Esophagus squamous epithelium (tissue), 5 donors: Measurements from ENCODE around the gene TOMM40. TPM values are rescaled to one million over a fixed set of nuclear protein-coding genes. Genes with fewer than 3 reads are reported as not detected.

ENCODE experiments used
- DNase-seq: peaks from one replicate; lab custom pipeline; 2025; lab: John Stamatoyannopoulos, UW
- H3K27ac ChIP-seq, 4 donors: fragments of 200-600 bp; sonication (generic); one replicate each; pipeline ENCODE4 v1.5.1; 2016 to 2019; ENCODE audit warnings: mild to moderate bottlenecking in 1 of 4
- H3K27me3 ChIP-seq, 4 donors: fragments of 200-600 bp; sonication (generic); 1 replicate in 3 of 4; 2 replicates in 1 of 4; pipeline versions ENCODE4 v1.5.1 to v1.6.0; 2017 to 2021; ENCODE audit warnings: antibody characterized with exemption in 1 of 4
- H3K36me3 ChIP-seq, 3 donors: fragments of 200-600 bp; sonication (generic); one replicate each; pipeline ENCODE4 v1.5.1; 2016 to 2019
- H3K4me1 ChIP-seq, 3 donors: fragments of 200-600 bp; sonication (generic); one replicate each; pipeline ENCODE4 v1.5.1; 2017 to 2019
- H3K4me3 ChIP-seq, 4 donors: fragments of 200-600 bp; sonication (generic); 1 replicate in 3 of 4; 2 replicates in 1 of 4; pipeline ENCODE4 v1.5.1; 2016 to 2019; ENCODE audit warnings: mild to moderate bottlenecking in 2 of 4, moderate library complexity in 1 of 4
- H3K9me3 ChIP-seq, 3 donors: fragments of 200-600 bp; sonication (generic); one replicate each; pipeline ENCODE4 v1.5.1; 2016 to 2019
- CTCF ChIP-seq, 6 experiments: fragments of 450-650 bp in 4 of 6; fragments of 200-600 bp in 2 of 6; sonication (generic) in 2 of 6; IDR thresholded peaks; one replicate each; pipeline ENCODE4 v1.5.1; 2016 to 2019; ENCODE audit warnings: antibody characterized with exemption in 6 of 6, mild to moderate bottlenecking in 4 of 6, moderate library complexity in 4 of 6
- POLR2A ChIP-seq, 4 donors: fragments of 450-650 bp; IDR thresholded peaks; one replicate each; pipeline ENCODE4 v1.6.1; 2017; ENCODE audit warnings: antibody characterized with exemption in 4 of 4, mild to moderate bottlenecking in 4 of 4, moderate library complexity in 3 of 4
- WGBS, 2 donors: methylation state at CpG; one replicate each; pipeline ENCODE4 v1.1.5; 2018; 5-methylcytosine and 5-hydroxymethylcytosine counted together
- intact Hi-C: fragments of 100-400 bp; cut with DNase I; formaldehyde crosslinking; loops from one replicate; pipeline ENCODE4 v1.15.0; 2022
- total RNA-seq, 4 donors: library from RNA; depleted of rRNA; stranded (reverse); fragments of >200 nt; gene quantifications; one replicate each; pipeline ENCODE4 v1.1.0, GENCODE V29; 2016
- donor health status: DM: yes; HTN: yes; CAD: no.

TOMM40 gene
- total RNA-seq, 4 donors from 2014 or later, result 64.7 to 142 (median 79.0) TPM

- intact Hi-C loops, result no loop called here
- no peak for TF ChIP-seq POLR2A (IDR thresholded peaks at IDR 0.05)
- no peak for TF ChIP-seq CTCF (IDR thresholded peaks at IDR 0.05)
- Histone ChIP-seq H3K27me3 (no peaks in the 10 kb centered on the region), H3K9me3 (no peaks in the 10 kb centered on the region), H3K4me3 (no peak overlapping the region), H3K4me1 (peaks cover 0 to 20% (median 4%) of the 10 kb centered on the region in 3 donors), H3K27ac (no peak overlapping the region), H3K36me3 (peaks cover 0 to 73% (median 8%) of the 10 kb centered on the region in 3 donors)
- no peak for DNase-seq
- 85 to 86% methylated on average over 2 of the region's 2 CpGs for WGBS, 2 donors
These were observed 27.1 kb upstream of the TOMM40 start for GRCh38 chr19:44863990-44864389.

GRCh38 chr19:44865196-44865767 is 25.8 kb upstream of the TOMM40 start:
- no peak for TF ChIP-seq CTCF (IDR thresholded peaks at IDR 0.05)
- intact Hi-C loops, result no loop called here
- Histone ChIP-seq H3K27me3 (no peaks in the 10 kb centered on the region), H3K4me3 (no peak overlapping the region), H3K9me3 (no peaks in the 10 kb centered on the region), H3K27ac (no peak overlapping the region), H3K4me1 (peaks cover 0 to 23% (median 4%) of the 10 kb centered on the region in 3 donors), H3K36me3 (peaks cover 0 to 62% (median 8%) of the 10 kb centered on the region in 3 donors)
- WGBS, 2 donors, result 86 to 92% methylated on average over 7 to 18 of the region's 27 CpGs
- DNase-seq, result no peak

- intact Hi-C loops, result no loop called here
- peaks cover 5 to 59% (median 8%) of the 10 kb centered on the region in 3 donors for H3K36me3 ChIP-seq
- TF ChIP-seq POLR2A (IDR thresholded peaks at IDR 0.05) (no peak), CTCF (IDR thresholded peaks at IDR 0.05) (no peak)
- H3K4me3 ChIP-seq, result no peak overlapping the region
- no peaks in the 10 kb centered on the region for H3K9me3 ChIP-seq
- DNase-seq, result no peak
- H3K4me1 ChIP-seq, result peaks cover 3 to 29% (median 4%) of the 10 kb centered on the region in 3 donors
- no peak overlapping the region for H3K27ac ChIP-seq
- no peaks in the 10 kb centered on the region for H3K27me3 ChIP-seq
- 80 to 82% methylated on average over 4 of the region's 4 CpGs for WGBS, 2 donors
These were observed 24.4 kb upstream of the TOMM40 start for GRCh38 chr19:44866664-44867063.

GRCh38 chr19:44867578-44867977 is 23.5 kb upstream of the TOMM40 start:
- Histone ChIP-seq H3K27me3 (no peaks in the 10 kb centered on the region), H3K27ac (peak overlapping the region in 2 of 4 donors; percentile 53 to 61), H3K4me3 (no peak overlapping the region), H3K9me3 (no peaks in the 10 kb centered on the region), H3K4me1 (peaks cover 3 to 29% (median 4%) of the 10 kb centered on the region in 3 donors), H3K36me3 (peaks cover 5 to 68% (median 17%) of the 10 kb centered on the region in 3 donors)
- 89 to 90% methylated on average over 12 of the region's 12 CpGs for WGBS, 2 donors
- intact Hi-C loops, result no loop called here
- DNase-seq, result no peak
- TF ChIP-seq CTCF (IDR thresholded peaks at IDR 0.05), result no peak
- no peak for TF ChIP-seq POLR2A (IDR thresholded peaks at IDR 0.05)

GRCh38 chr19:44869733-44870470 is 21.2 kb upstream of the TOMM40 start:
- Histone ChIP-seq H3K27ac (peak overlapping the region; percentile 10 to 69 (median 46)), H3K27me3 (no peaks in the 10 kb centered on the region), H3K9me3 (no peaks in the 10 kb centered on the region), H3K4me1 (peaks cover 3 to 38% (median 4%) of the 10 kb centered on the region in 3 donors), H3K36me3 (peaks cover 16 to 83% (median 30%) of the 10 kb centered on the region in 3 donors), H3K4me3 (no peak overlapping the region)
- WGBS, 2 donors, result 56 to 62% methylated on average over 13 of the region's 13 CpGs
- intact Hi-C loops, result no loop called here
- TF ChIP-seq POLR2A (IDR thresholded peaks at IDR 0.05), result no peak
- no peak for TF ChIP-seq CTCF (IDR thresholded peaks at IDR 0.05)
- DNase-seq, result no peak
